Measurements from ENCODE around the gene DPYSL4.

GRCh38 chr10:132148261-132149251, 38.2 kb upstream of the DPYSL4 start:
- TF ChIP-seq CTCF (IDR thresholded peaks at IDR 0.05) = no peak
- TF ChIP-seq POLR2A (IDR thresholded peaks at IDR 0.05) = no peak

All from right lobe of liver (tissue), 4 donors.